Colonic mucosa (tissue), 4 donors: ENCODE data around the gene SIGLEC10. TPM values are rescaled to one million over a fixed set of nuclear protein-coding genes. Genes with fewer than 3 reads are reported as not detected.

Experiments
- DNase-seq: peaks from one replicate; pipeline ENCODE4 v3.0.0-alpha.2; 2020
- H3K27ac ChIP-seq: fragments of 200-600 bp; one replicate; pipeline ENCODE4 v1.8.0; 2021
- H3K27me3 ChIP-seq: fragments of 200-600 bp; one replicate; pipeline ENCODE4 v1.8.0; 2021
- H3K36me3 ChIP-seq: fragments of 200-600 bp; one replicate; pipeline ENCODE4 v1.8.0; 2021
- H3K4me1 ChIP-seq: fragments of 200-600 bp; one replicate; pipeline ENCODE4 v1.8.0; 2021; ENCODE audit warnings: mild to moderate bottlenecking
- H3K4me3 ChIP-seq: fragments of 200-600 bp; one replicate; pipeline ENCODE4 v1.8.0; 2021
- H3K9ac ChIP-seq, 2 donors: one replicate each; pipeline ENCODE4 v1.7.0; 2013; ENCODE audit warnings: control low read depth in 2 of 2, low read depth in 2 of 2, low read length in 2 of 2
- H3K9me3 ChIP-seq: fragments of 200-600 bp; one replicate; pipeline ENCODE4 v1.8.0; 2021
- CTCF ChIP-seq: fragments of 200-600 bp; IDR thresholded peaks from one replicate; pipeline ENCODE4 v1.8.0; 2022; ENCODE audit warnings: antibody characterized with exemption, mild to moderate bottlenecking
- intact Hi-C: fragments of 100-400 bp; cut with DNase I; formaldehyde crosslinking; loops from one replicate; pipeline ENCODE4 v1.14.1; 2022
- total RNA-seq, 2 donors: library from RNA; stranded (reverse); fragmentation: NEBNext Ultra II Directional in 1 of 2; extraction: Animal tissue kit (Norgen Biotek cat#: 25700) in 1 of 2; gene quantifications; one replicate each; pipeline ENCODE4 v1.2.1, GENCODE V29; 2021
- donor health status: healthy.
- donor health status: DM: no; HTN: no; CAD: no.
- donor health status: DM: no; HTN: no; CAD: no.

Gene SIGLEC10
- total RNA-seq, 2 donors from 2014 or later, result 1.4 to 2.7 TPM

- Histone ChIP-seq H3K9ac (no peak overlapping the region), H3K4me3 (no peak overlapping the region), H3K27me3 (no peaks in the 10 kb centered on the region), H3K4me1 (no peaks in the 10 kb centered on the region), H3K36me3 (no peaks in the 10 kb centered on the region), H3K9me3 (no peaks in the 10 kb centered on the region), H3K27ac (no peak overlapping the region)
- TF ChIP-seq CTCF, result no peak
- no peak for DNase-seq
- intact Hi-C loops, result no loop called here
Measured at GRCh38 chr19:51433043-51433442, 15.6 kb upstream of the SIGLEC10 start.

- TF ChIP-seq CTCF, result no peak
- H3K4me1 ChIP-seq, result no peaks in the 10 kb centered on the region
- intact Hi-C loops, result no loop called here
- H3K4me3 ChIP-seq, result no peak overlapping the region
- no peak overlapping the region for H3K9ac ChIP-seq
- no peaks in the 10 kb centered on the region for H3K27me3 ChIP-seq
- DNase-seq, result no peak
- H3K27ac ChIP-seq, result no peak overlapping the region
- no peaks in the 10 kb centered on the region for H3K9me3 ChIP-seq
- no peaks in the 10 kb centered on the region for H3K36me3 ChIP-seq
Measured at GRCh38 chr19:51431124-51431523, 13.7 kb upstream of the SIGLEC10 start.

GRCh38 chr19:51430221-51430620, 12.8 kb upstream of the SIGLEC10 start:
- H3K4me1 ChIP-seq, result no peaks in the 10 kb centered on the region
- intact Hi-C loops, result no loop called here
- no peaks in the 10 kb centered on the region for H3K36me3 ChIP-seq
- no peaks in the 10 kb centered on the region for H3K9me3 ChIP-seq
- no peak overlapping the region for H3K4me3 ChIP-seq
- H3K9ac ChIP-seq, result no peak overlapping the region
- DNase-seq, result no peak
- no peak for TF ChIP-seq CTCF
- no peak overlapping the region for H3K27ac ChIP-seq
- no peaks in the 10 kb centered on the region for H3K27me3 ChIP-seq

- no peak for TF ChIP-seq CTCF
- no peak overlapping the region for H3K27ac ChIP-seq
- H3K9me3 ChIP-seq, result no peaks in the 10 kb centered on the region
- intact Hi-C loops, result no loop called here
- DNase-seq, result no peak
- H3K27me3 ChIP-seq, result no peaks in the 10 kb centered on the region
- no peaks in the 10 kb centered on the region for H3K4me1 ChIP-seq
- H3K9ac ChIP-seq, result no peak overlapping the region
- H3K36me3 ChIP-seq, result no peaks in the 10 kb centered on the region
- H3K4me3 ChIP-seq, result no peak overlapping the region
Measured at GRCh38 chr19:51427201-51427600, 9.8 kb upstream of the SIGLEC10 start.

GRCh38 chr19:51422053-51422448, 4.6 kb upstream of the SIGLEC10 start:
- no peaks in the 10 kb centered on the region for H3K27me3 ChIP-seq
- H3K27ac ChIP-seq, result no peak overlapping the region
- H3K9ac ChIP-seq, result no peak overlapping the region
- H3K4me1 ChIP-seq, result no peaks in the 10 kb centered on the region
- peak; percentile 99 for TF ChIP-seq CTCF
- no peak overlapping the region for H3K4me3 ChIP-seq
- no peaks in the 10 kb centered on the region for H3K36me3 ChIP-seq
- intact Hi-C loops, result no loop called here
- peak; percentile 92 for DNase-seq
- H3K9me3 ChIP-seq, result no peaks in the 10 kb centered on the region
